Neural cell (in vitro differentiated cells): ENCODE measurements around the gene NPAS3. TPM values are rescaled to one million over a fixed set of nuclear protein-coding genes. Genes with fewer than 3 reads are reported as not detected.

Source experiments
- H2AFZ ChIP-seq: fragments of 200-600, 300-800 bp; sonication (generic), shearing (Covaris generic); 2 replicates; pipeline ENCODE4 v1.6.0; 2014; ENCODE audit warnings: low read depth, mild to moderate bottlenecking, antibody characterized with exemption, low read length, moderate library complexity
- H3F3A ChIP-seq: fragments of 200-600 bp; shearing (Covaris generic); 2 replicates; pipeline ENCODE4 v1.6.1; 2016; ENCODE audit warnings: mild to moderate bottlenecking, moderate library complexity, mixed read lengths, antibody characterized with exemption, low read length; ENCODE audit not compliant: insufficient read depth, poor library complexity, severe bottlenecking
- H3K27ac ChIP-seq: fragments of 200-600, 300-800 bp; sonication (generic), shearing (Covaris generic); 2 replicates; pipeline ENCODE4 v1.5.1; 2014; ENCODE audit warnings: mild to moderate bottlenecking, low read length, moderate library complexity
- H3K27me3 ChIP-seq: fragments of 300-800, 200-600 bp; sonication (generic), shearing (Covaris generic); 2 replicates; pipeline ENCODE4 v1.6.0; 2014; ENCODE audit warnings: mild to moderate bottlenecking, low read depth, low read length, moderate library complexity; ENCODE audit not compliant: insufficient read depth
- H3K36me3 ChIP-seq: fragments of 300-800, 200-600 bp; sonication (generic), shearing (Covaris generic); 2 replicates; pipeline ENCODE4 v1.5.1; 2014; ENCODE audit warnings: mild to moderate bottlenecking, antibody characterized with exemption, low read length, moderate library complexity; ENCODE audit not compliant: insufficient read depth
- H3K4me2 ChIP-seq: fragments of 300-800, 200-600 bp; sonication (generic), shearing (Covaris generic); 2 replicates; pipeline ENCODE4 v1.6.0; 2014; ENCODE audit warnings: mild to moderate bottlenecking, low read length
- H3K4me3 ChIP-seq: fragments of 300-800, 200-600 bp; sonication (generic), shearing (Covaris generic); 2 replicates; pipeline ENCODE4 v1.5.1; 2014; ENCODE audit warnings: mild to moderate bottlenecking, low read length, moderate library complexity
- H3K79me2 ChIP-seq: fragments of 200-600 bp; shearing (Covaris generic); replicated peaks from 2 replicates; pipeline ENCODE4 v1.6.0; 2014; ENCODE audit warnings: mild to moderate bottlenecking, low read length, moderate library complexity; ENCODE audit not compliant: insufficient read depth
- H3K9ac ChIP-seq: fragments of 300-800, 200-600 bp; sonication (generic), shearing (Covaris generic); 2 replicates; pipeline ENCODE4 v1.6.1; 2016; ENCODE audit warnings: mild to moderate bottlenecking, low read length, mixed read lengths
- H3K9me2 ChIP-seq: fragments of 200-600 bp; shearing (Covaris generic); 2 replicates; pipeline ENCODE4 v1.6.1; 2016; ENCODE audit warnings: mild to moderate bottlenecking, low read length, mixed read lengths; ENCODE audit not compliant: insufficient read depth
- H3K9me3 ChIP-seq: fragments of 200-600, 300-800 bp; sonication (generic), shearing (Covaris generic); 2 replicates; pipeline ENCODE4 v1.6.1; 2016; ENCODE audit warnings: mild to moderate bottlenecking, mixed run types, low read length, moderate library complexity, mixed read lengths
- H4K20me1 ChIP-seq: fragments of 200-600 bp; shearing (Covaris generic); 2 replicates; pipeline ENCODE4 v1.6.1; 2016; ENCODE audit warnings: mild to moderate bottlenecking, mixed run types; ENCODE audit not compliant: insufficient read depth
- EP300 ChIP-seq: fragments of 450-650 bp; conservative IDR thresholded peaks from 2 replicates; pipeline ENCODE4 v1.6.1; 2014; ENCODE audit warnings: antibody characterized with exemption, mild to moderate bottlenecking, moderate library complexity; ENCODE audit not compliant: poor library complexity, severe bottlenecking
- EZH2 ChIP-seq: fragments of 200-600, 300-800 bp; shearing (Covaris generic), sonication (generic); IDR thresholded peaks from 2 replicates; pipeline ENCODE4 v1.6.1; 2014; ENCODE audit warnings: antibody characterized with exemption, low read length, borderline replicate concordance, mild to moderate bottlenecking; ENCODE audit not compliant: insufficient read depth, poor library complexity, severe bottlenecking
- MXI1 ChIP-seq: fragments of 450-650 bp; conservative IDR thresholded peaks from 2 replicates; pipeline ENCODE4 v1.6.1; 2014; ENCODE audit warnings: antibody characterized with exemption, mild to moderate bottlenecking; ENCODE audit not compliant: poor library complexity, severe bottlenecking
- POLR2AphosphoS5 ChIP-seq: IDR thresholded peaks from 2 replicates; pipeline ENCODE4 v1.6.1; 2012
- RAD21 ChIP-seq: fragments of 450-650 bp; conservative IDR thresholded peaks from 2 replicates; pipeline ENCODE4 v1.6.1; 2014; ENCODE audit warnings: antibody characterized with exemption, mild to moderate bottlenecking, moderate library complexity
- SMC3 ChIP-seq: fragments of 450-650 bp; conservative IDR thresholded peaks from 2 replicates; pipeline ENCODE4 v1.6.1; 2014; ENCODE audit warnings: antibody characterized with exemption, mild to moderate bottlenecking, moderate library complexity; ENCODE audit not compliant: poor library complexity
- TAF1 ChIP-seq: IDR thresholded peaks from 2 replicates; pipeline ENCODE4 v1.6.1; 2012; ENCODE audit warnings: low read depth
- polyA plus RNA-seq: library from polyadenylated mRNA; depleted of rRNA; stranded (reverse); fragments of >200 nt; gene quantifications from 2 replicates; pipeline ENCODE4 v1.2.3, GENCODE V29; 2014
- TF ChIP-seq, protein P1 (sequence below): IDR thresholded peaks from 2 replicates; pipeline ENCODE4 v1.6.1; 2012; ENCODE audit warnings: borderline replicate concordance

Gene NPAS3
- polyA plus RNA-seq, 1 donor from 2014 or later: 1.3 TPM

DNA sequence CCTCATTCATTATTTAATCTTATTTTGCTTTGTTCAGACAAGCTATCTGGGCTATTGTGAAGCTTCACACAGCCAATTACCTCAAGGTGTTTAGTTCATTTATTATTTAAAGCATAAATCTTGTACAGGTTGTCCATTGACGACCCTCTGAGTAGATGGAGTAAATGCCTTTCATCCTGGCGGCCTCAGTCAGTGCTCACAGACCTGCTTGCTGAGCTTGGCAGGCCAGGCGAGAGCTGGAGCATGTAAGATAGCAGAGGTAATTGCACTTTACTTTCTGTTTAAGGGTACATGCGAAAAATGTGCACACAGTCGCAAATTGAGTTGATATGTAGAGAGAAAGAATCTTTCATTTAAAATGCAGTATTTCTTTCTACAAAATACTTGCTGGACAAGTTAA is 224.4 kb downstream of the NPAS3 start:
- H3K79me2 ChIP-seq: no peaks in the 10 kb centered on the region
- H3K9ac ChIP-seq: no peak overlapping the region
- no peaks in the 10 kb centered on the region for H3K9me3 ChIP-seq
- no peak overlapping the region for H3K27ac ChIP-seq
- no peaks in the 10 kb centered on the region for H3K9me2 ChIP-seq
- H3K4me2 ChIP-seq: no peak overlapping the region
- H3K36me3 ChIP-seq: no peaks in the 10 kb centered on the region
- no peak overlapping the region for H3K4me3 ChIP-seq
- no peaks in the 10 kb centered on the region for H3K27me3 ChIP-seq
- H2AFZ ChIP-seq: no peak overlapping the region
- H3F3A ChIP-seq: no peaks in the 10 kb centered on the region
- TF ChIP-seq RAD21 (no peak), MXI1 (no peak), EP300 (no peak), TAF1 (no peak), POLR2AphosphoS5 (no peak), SMC3 (no peak), EZH2 (no peak)
- TF ChIP-seq, protein P1, sequence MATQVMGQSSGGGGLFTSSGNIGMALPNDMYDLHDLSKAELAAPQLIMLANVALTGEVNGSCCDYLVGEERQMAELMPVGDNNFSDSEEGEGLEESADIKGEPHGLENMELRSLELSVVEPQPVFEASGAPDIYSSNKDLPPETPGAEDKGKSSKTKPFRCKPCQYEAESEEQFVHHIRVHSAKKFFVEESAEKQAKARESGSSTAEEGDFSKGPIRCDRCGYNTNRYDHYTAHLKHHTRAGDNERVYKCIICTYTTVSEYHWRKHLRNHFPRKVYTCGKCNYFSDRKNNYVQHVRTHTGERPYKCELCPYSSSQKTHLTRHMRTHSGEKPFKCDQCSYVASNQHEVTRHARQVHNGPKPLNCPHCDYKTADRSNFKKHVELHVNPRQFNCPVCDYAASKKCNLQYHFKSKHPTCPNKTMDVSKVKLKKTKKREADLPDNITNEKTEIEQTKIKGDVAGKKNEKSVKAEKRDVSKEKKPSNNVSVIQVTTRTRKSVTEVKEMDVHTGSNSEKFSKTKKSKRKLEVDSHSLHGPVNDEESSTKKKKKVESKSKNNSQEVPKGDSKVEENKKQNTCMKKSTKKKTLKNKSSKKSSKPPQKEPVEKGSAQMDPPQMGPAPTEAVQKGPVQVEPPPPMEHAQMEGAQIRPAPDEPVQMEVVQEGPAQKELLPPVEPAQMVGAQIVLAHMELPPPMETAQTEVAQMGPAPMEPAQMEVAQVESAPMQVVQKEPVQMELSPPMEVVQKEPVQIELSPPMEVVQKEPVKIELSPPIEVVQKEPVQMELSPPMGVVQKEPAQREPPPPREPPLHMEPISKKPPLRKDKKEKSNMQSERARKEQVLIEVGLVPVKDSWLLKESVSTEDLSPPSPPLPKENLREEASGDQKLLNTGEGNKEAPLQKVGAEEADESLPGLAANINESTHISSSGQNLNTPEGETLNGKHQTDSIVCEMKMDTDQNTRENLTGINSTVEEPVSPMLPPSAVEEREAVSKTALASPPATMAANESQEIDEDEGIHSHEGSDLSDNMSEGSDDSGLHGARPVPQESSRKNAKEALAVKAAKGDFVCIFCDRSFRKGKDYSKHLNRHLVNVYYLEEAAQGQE: no peak
- no peaks in the 10 kb centered on the region for H4K20me1 ChIP-seq

DNA sequence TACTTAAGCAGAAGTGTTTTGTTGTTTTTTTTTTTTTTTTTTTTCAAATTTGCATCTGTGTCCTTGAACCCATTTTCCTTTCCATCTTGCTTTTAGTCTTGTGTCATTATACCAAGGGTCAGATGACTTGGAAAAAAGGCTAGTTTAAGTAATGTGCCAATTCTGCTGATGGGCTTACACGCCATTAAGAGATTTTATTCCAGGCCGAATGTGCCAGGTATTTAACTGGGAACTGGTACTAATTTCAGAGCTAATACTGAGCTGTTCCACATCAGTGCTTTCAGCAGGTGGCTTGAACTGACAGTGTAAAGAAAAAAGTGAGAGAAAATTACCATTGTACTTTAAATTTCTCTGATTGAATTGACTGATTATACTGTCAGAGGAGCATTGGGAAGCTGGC is 224.9 kb downstream of the NPAS3 start:
- Histone ChIP-seq H3K4me2 (no peak overlapping the region), H4K20me1 (no peaks in the 10 kb centered on the region), H3K9ac (no peak overlapping the region), H3K9me3 (no peaks in the 10 kb centered on the region), H3K9me2 (no peaks in the 10 kb centered on the region), H3K4me3 (no peak overlapping the region), H2AFZ (no peak overlapping the region), H3K36me3 (no peaks in the 10 kb centered on the region), H3K27ac (no peak overlapping the region), H3K27me3 (no peaks in the 10 kb centered on the region), H3K79me2 (no peaks in the 10 kb centered on the region), H3F3A (no peaks in the 10 kb centered on the region)
- TF ChIP-seq, protein P1: no peak
- no peak for TF ChIP-seq MXI1
